Activated CD4-positive, CD25-positive, alpha-beta regulatory T cell treated with anti-CD3 and anti-CD28 coated beads, Interleukin-2, amount 50 U/mL, for 24 hours (primary cell): ENCODE results near the gene PLD2.
"Not testable (repeated sequence)": the region's sequence is repeated elsewhere in the genome, so short reads cannot be mapped to it uniquely, and the experiment has no call there.

Experiments
- ATAC-seq, 2 donors: fragments of 150-1000 bp; cut with Tn5 transposase; one replicate each; pipeline ENCODE4 v1.10.0; 2021; ENCODE audit warnings: mild to moderate bottlenecking in 1 of 2, moderate library complexity in 1 of 2

The PLD2 gene

DNA sequence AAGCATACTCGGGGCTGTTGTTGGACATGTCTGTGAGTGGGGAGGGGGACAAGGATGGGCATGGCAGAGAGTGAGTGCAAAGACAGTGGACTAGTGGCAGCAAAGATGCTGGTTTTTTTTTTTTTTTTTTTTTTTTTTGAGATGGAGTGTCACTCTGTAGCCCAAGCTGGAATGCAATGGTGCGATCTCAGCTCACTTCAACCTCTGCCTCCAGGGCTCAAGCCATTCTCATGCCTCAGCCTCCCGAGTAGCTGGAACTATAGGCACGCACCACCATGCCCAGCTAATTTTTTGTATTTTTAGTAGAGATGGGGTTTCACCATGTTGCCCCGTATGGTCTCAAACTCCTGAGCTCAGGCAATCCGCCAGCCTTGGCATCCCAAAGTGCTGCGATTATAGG is 50.4 kb downstream of the PLD2 start:
- not testable (repeated sequence) for ATAC-seq

DNA sequence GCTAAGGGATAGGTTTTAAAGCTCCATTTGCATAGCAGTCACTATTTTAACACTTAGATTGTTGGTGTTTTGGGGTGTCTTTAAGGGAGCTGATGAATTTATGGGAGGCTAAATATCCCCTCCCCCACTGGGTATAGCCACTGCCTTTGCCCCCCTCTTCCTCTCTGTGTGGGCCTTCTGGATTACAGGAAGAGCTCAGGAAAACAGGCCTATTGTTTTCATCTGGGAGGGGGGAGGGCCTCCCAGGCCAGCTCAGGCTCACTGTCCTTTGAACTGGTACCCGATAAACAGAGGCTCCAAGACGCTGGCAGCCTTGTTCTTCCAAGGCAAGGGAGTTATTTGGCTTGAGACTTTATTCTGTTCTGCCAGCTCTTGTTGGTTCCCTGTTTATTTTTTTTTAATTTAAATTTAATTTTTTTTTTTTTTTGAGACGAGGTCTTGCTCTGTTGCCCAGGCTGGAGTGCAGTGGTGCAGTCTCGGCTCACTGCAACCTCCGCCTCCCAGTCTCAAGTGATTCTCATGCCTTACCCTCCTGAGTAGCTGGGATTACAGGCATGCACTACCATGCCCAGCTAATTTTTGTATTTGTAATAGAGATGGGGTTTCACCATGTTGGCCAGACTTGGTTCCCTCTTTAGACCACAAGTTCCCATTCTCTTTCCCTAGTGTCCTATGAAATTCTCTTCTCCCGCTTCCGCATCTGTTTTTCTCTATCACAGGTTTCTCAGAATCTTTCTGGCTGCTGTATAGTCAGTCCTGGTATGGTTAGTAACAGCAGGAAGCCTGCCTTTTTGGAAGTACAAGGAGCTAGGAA is 51.3 kb downstream of the PLD2 start:
- ATAC-seq, result no peak

DNA sequence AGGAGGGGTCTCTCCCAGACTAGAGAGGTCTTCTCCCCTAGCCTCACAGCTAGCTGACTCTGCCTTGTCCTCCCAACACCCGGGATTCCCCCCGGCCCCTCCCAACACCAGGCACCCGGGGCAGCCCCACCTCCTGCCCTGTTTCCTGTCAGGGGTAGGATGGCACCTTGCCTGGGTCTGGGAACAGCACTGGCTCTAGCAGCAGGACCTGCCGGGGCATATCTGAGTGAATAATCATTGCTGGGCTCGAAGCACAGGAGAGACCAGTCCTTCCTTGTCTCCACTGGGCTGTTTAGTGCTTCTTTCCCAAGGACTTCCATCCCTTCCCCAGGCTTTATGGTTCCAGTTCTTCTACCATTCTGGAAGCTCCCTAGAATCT is 51.9 kb downstream of the PLD2 start:
- ATAC-seq, result no peak

DNA sequence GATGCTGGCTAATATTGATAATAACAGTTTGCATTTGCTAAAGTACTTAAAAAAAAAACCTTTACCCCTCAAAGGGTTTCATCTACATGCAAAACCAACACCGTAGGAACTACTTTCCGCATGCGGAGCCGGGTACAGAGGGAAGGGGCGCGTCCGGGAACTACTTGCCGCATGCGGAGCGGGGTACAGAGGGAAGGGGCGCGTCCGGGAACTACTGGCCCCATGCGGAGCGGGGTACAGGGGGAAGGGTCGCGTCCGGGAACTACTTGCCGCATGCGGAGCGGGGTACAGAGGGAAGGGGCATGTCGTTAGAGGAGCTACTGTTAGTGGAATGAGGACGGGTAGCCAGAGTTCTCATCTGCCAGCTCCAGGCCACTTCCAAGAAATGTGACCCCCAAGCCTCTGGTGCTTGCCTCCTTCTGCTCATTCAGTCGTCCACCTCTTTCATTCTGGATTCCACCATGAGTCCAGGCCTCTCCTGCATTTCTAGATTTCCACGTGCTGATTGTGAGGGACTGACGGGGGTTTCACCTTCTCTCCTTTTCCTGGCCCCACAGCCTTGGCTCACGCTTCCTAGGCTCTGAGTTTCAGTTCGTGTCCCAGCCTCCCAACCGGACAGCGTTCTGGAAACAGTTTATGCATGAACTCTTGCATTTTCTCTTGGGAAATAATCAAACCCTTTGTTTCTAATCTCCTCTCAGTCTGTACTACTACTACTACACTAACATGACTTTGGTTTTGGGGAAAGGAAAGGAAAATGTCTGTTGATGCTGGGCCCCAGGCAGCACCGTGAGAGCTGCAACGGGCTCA is 53.1 kb downstream of the PLD2 start:
- ATAC-seq, result no peak

DNA sequence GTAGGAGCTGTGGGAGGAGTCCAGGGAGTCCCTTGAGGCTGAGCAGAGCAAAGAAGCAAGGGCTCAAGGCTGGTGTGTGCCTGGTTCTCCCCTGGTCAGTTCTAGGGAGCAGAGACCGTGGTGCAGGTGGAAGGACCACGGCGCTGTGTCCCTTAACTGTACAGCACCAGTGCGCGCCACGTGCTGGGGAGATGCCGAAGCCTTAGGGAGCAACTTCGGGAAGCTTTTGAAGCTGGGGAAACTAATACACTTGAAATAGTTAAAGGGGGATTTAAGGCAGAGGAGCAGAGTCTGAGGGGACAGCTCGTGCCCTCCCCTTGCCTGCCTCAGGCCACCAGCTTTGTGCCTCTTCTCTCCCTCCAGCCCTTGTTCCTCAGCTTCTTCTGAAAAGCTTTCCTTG is 53.7 kb downstream of the PLD2 start:
- ATAC-seq, result no peak

DNA sequence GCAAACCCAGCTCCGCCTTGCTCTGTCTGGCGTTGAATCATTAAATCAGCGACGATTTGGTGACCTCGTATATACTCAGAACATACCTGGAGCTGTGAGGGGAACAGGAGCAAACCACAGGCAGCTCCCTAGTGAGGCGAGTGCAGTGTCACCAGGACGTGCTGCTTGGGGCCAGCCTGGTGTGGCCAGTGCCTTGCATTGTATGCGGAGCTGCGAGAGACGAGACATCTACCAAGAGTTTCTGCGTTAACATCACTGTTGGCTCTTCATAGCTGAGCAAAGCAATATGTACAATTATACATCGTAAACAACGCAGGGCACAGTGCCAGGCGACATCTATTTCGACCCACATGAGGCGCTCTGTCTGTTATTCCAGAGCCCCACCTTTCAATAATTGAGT is 54.1 kb downstream of the PLD2 start:
- no peak for ATAC-seq

DNA sequence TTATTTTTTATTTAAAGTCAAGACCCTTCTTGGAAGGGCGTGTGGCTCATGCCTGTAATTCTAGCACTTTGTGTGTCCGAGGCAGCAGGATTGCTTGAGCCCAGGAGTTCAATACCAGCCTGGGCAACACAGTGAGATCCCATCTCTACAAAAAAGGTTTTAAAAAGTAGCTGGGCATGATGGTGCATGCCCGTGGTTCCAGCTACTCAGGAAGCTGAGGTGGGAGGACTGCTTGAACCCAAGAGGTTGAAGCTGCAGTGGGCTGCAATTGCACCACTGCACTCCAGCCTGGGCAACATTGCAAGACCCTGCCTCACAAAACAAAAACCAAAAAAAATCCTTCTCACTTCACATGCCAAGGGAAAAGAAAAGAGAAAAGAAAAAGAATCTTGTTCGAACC is 55.8 kb downstream of the PLD2 start:
- no peak for ATAC-seq

DNA sequence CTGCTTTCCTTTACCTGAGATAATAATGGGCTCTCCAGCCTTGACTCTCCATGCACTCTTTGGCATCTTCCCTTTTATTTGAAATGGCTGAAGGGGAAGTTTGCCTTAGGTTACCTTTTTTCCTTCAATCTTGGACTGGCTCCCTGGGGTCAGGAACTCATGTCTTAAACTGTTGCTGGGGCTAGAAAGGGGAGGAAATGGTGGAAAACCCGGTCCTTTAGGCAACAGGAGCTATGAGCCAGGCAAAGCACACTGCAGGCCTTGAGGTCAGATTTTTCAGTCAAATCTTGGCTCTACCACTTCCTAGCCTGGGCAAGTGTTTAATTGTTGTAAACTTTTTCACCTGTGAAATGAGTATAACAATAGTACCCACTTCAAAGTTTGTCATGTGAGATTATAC is 56.4 kb downstream of the PLD2 start:
- ATAC-seq, result no peak

DNA sequence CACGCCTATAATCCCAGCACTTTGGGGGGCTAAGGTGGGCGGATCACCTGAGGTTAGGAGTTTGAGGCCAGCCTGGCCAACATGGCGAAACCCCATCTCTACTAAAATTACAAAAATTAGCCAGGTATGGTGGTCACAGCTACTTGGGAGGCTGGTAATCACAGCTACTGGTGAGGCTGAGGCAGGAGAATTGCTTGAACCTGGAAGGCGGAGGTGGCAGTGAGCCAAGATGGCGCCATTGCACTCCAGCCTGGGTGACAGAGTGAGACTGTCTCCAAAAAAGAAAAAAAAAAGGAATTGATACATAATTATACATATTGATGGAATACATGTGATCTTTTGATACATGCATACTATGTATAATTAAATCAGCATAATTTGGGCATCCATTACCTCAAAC is 60.6 kb downstream of the PLD2 start:
- ATAC-seq, result not testable (repeated sequence)

DNA sequence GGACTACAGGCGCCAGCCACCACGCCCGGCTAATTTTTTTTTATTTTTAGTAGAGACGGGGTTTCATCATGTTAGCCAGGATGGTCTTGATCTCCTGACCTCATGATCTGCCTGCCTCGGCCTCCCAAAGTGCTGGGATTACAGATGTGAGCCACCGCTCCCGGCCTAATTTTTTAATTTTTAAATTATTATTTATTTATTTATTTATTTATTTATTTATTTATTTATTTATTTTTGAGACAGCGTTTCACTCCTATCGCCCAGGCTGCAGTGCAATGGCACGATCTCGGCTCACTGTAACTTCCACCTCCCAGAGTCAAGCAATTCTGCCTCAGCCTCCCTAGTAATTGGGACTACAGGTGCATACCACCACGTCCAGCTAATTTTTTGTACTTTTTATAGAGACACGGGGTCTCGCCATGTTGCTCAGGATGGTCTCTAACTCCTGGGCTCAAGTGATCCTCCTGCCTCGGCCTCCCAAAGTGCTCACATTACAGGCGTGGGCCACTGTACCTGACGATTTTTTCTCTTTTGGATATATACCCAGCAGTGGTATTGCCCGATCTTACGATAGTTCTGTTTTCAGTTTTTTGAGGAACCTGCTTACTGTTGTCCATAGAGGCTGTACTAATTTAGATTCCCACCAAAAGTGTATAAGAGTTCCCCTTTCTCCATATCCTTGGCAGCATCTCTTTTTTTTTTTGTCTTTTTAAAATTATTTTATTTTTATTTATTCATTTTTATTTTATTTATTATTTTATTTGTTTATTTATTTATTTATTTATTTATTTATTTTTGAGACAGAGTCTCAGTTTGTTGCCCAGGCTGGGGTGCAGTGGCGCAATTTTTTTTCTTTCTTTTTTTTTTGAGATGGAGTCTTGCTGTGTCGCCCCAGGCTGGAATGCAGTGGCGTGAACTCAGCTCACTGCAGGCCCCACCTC is 62.4 kb downstream of the PLD2 start:
- not testable (repeated sequence) for ATAC-seq

DNA sequence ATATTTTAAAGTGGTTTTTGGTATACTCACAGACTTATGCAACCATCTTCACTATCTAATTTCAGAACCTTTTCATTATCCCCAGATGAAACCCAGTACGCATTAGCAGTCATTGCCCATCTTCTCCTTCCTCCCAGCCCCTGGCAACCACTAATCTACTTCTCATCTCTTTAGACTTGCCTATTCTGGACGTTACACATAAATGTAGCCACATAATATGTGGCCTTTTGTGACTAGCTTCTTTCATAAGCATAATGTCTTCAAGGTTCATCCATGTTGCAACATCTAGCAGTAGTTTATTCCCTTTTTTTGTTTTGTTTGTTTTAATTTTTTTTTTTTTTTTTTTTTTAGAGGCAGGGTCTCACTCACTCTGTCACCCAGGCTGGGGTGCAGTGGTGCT is 63.9 kb downstream of the PLD2 start:
- no peak for ATAC-seq

DNA sequence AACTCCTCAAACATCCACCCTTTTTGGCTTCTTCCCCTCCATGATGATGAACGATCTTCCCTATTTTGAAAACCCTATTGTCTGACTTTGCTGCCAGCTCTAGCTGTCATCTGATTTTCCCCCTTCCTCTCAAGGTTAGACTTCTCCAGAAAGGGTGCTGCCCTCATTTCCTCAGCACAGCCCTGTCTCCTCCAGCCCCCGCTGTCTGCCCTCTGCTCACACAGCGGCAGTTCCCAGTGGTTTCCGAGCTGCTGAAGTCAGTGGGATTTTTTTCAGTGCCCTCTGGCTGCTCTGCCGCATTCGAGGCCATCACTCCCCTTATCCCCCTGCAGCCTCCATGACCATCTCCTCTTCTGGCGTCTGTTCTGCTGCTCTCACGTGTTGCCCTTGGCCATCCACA is 65.8 kb downstream of the PLD2 start:
- ATAC-seq, result no peak
